ENCODE results near the gene CBX4. TPM values are rescaled to one million over a fixed set of nuclear protein-coding genes. Genes with fewer than 3 reads are reported as not detected.

CBX4 gene
- total and polyA plus RNA-seq, 2 experiments from 2014 or later, result 1.4 to 4.6 TPM

DNA sequence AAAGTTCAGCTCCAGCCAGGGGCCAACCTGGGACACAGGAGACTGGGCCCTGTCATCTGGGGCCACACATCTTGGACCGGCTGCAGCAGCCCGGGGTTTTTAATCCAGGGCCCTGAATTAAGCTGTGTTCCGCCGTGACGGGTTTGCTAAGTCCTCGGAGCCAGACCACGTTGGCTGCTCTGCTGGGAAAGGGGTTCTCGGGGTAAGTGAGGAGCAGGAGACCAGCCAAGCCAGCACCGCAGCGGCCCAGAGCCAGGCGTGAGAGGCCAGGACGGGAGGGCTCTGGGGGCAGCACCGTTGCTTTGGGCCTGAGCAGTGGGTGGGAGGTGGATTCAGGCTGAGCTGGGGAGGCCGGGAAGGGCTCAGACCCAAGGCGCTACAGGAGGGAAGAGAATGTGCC lies 31.3 kb upstream of the CBX4 start:
- Mint-ChIP-seq H3K27ac (no peak overlapping the region), H3K4me1 (peaks cover 6% of the 10 kb centered on the region), H3K27me3 (ENCODE audit: insufficient read depth, low read depth, poor library complexity) (peaks cover 8% of the 10 kb centered on the region), H3K9me3 (no peaks in the 10 kb centered on the region), H3K36me3 (ENCODE audit: low read depth) (no peaks in the 10 kb centered on the region), H3K4me3 (no peak overlapping the region)
- no peak overlapping the region for H3K27ac ChIP-seq (ENCODE audit: low read depth)
- TF ChIP-seq ZNF114 (CRISPR knock-in tag; IDR thresholded peaks at IDR 0.05), result no peak
- TF ChIP-seq, protein P1, sequence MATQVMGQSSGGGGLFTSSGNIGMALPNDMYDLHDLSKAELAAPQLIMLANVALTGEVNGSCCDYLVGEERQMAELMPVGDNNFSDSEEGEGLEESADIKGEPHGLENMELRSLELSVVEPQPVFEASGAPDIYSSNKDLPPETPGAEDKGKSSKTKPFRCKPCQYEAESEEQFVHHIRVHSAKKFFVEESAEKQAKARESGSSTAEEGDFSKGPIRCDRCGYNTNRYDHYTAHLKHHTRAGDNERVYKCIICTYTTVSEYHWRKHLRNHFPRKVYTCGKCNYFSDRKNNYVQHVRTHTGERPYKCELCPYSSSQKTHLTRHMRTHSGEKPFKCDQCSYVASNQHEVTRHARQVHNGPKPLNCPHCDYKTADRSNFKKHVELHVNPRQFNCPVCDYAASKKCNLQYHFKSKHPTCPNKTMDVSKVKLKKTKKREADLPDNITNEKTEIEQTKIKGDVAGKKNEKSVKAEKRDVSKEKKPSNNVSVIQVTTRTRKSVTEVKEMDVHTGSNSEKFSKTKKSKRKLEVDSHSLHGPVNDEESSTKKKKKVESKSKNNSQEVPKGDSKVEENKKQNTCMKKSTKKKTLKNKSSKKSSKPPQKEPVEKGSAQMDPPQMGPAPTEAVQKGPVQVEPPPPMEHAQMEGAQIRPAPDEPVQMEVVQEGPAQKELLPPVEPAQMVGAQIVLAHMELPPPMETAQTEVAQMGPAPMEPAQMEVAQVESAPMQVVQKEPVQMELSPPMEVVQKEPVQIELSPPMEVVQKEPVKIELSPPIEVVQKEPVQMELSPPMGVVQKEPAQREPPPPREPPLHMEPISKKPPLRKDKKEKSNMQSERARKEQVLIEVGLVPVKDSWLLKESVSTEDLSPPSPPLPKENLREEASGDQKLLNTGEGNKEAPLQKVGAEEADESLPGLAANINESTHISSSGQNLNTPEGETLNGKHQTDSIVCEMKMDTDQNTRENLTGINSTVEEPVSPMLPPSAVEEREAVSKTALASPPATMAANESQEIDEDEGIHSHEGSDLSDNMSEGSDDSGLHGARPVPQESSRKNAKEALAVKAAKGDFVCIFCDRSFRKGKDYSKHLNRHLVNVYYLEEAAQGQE (IDR thresholded peaks at IDR 0.05; ENCODE audit: unreplicated experiment), result no peak
- TF ChIP-seq NANOG (IDR thresholded peaks at IDR 0.05; ENCODE audit: borderline replicate concordance), result no peak
- TF ChIP-seq EZH2phosphoT487 (IDR thresholded peaks at IDR 0.05; ENCODE audit: unreplicated experiment), result no peak
- no peak for TF ChIP-seq STAT1 (IDR thresholded peaks at IDR 0.05; ENCODE audit: unreplicated experiment)
- TF ChIP-seq, protein P2, sequence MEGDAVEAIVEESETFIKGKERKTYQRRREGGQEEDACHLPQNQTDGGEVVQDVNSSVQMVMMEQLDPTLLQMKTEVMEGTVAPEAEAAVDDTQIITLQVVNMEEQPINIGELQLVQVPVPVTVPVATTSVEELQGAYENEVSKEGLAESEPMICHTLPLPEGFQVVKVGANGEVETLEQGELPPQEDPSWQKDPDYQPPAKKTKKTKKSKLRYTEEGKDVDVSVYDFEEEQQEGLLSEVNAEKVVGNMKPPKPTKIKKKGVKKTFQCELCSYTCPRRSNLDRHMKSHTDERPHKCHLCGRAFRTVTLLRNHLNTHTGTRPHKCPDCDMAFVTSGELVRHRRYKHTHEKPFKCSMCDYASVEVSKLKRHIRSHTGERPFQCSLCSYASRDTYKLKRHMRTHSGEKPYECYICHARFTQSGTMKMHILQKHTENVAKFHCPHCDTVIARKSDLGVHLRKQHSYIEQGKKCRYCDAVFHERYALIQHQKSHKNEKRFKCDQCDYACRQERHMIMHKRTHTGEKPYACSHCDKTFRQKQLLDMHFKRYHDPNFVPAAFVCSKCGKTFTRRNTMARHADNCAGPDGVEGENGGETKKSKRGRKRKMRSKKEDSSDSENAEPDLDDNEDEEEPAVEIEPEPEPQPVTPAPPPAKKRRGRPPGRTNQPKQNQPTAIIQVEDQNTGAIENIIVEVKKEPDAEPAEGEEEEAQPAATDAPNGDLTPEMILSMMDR (conservative IDR thresholded peaks at IDR 0.05; ENCODE audit: low read depth in 2 of 2), result no peak
- TF ChIP-seq JUNB (IDR thresholded peaks at IDR 0.05; ENCODE audit: unreplicated experiment), result no peak
- TF ChIP-seq POLR2AphosphoS5 (IDR thresholded peaks at IDR 0.05; ENCODE audit: low read depth), result no peak
- TF ChIP-seq ZNF331 (CRISPR knock-in tag; IDR thresholded peaks at IDR 0.05; ENCODE audit: low read depth), result no peak
- TF ChIP-seq CREB1 (CRISPR knock-in tag; IDR thresholded peaks at IDR 0.05; ENCODE audit: low read depth), result no peak
- TF ChIP-seq, protein P3, sequence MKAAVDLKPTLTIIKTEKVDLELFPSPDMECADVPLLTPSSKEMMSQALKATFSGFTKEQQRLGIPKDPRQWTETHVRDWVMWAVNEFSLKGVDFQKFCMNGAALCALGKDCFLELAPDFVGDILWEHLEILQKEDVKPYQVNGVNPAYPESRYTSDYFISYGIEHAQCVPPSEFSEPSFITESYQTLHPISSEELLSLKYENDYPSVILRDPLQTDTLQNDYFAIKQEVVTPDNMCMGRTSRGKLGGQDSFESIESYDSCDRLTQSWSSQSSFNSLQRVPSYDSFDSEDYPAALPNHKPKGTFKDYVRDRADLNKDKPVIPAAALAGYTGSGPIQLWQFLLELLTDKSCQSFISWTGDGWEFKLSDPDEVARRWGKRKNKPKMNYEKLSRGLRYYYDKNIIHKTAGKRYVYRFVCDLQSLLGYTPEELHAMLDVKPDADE (IDR thresholded peaks at IDR 0.05), result no peak
- TF ChIP-seq, protein P4, sequence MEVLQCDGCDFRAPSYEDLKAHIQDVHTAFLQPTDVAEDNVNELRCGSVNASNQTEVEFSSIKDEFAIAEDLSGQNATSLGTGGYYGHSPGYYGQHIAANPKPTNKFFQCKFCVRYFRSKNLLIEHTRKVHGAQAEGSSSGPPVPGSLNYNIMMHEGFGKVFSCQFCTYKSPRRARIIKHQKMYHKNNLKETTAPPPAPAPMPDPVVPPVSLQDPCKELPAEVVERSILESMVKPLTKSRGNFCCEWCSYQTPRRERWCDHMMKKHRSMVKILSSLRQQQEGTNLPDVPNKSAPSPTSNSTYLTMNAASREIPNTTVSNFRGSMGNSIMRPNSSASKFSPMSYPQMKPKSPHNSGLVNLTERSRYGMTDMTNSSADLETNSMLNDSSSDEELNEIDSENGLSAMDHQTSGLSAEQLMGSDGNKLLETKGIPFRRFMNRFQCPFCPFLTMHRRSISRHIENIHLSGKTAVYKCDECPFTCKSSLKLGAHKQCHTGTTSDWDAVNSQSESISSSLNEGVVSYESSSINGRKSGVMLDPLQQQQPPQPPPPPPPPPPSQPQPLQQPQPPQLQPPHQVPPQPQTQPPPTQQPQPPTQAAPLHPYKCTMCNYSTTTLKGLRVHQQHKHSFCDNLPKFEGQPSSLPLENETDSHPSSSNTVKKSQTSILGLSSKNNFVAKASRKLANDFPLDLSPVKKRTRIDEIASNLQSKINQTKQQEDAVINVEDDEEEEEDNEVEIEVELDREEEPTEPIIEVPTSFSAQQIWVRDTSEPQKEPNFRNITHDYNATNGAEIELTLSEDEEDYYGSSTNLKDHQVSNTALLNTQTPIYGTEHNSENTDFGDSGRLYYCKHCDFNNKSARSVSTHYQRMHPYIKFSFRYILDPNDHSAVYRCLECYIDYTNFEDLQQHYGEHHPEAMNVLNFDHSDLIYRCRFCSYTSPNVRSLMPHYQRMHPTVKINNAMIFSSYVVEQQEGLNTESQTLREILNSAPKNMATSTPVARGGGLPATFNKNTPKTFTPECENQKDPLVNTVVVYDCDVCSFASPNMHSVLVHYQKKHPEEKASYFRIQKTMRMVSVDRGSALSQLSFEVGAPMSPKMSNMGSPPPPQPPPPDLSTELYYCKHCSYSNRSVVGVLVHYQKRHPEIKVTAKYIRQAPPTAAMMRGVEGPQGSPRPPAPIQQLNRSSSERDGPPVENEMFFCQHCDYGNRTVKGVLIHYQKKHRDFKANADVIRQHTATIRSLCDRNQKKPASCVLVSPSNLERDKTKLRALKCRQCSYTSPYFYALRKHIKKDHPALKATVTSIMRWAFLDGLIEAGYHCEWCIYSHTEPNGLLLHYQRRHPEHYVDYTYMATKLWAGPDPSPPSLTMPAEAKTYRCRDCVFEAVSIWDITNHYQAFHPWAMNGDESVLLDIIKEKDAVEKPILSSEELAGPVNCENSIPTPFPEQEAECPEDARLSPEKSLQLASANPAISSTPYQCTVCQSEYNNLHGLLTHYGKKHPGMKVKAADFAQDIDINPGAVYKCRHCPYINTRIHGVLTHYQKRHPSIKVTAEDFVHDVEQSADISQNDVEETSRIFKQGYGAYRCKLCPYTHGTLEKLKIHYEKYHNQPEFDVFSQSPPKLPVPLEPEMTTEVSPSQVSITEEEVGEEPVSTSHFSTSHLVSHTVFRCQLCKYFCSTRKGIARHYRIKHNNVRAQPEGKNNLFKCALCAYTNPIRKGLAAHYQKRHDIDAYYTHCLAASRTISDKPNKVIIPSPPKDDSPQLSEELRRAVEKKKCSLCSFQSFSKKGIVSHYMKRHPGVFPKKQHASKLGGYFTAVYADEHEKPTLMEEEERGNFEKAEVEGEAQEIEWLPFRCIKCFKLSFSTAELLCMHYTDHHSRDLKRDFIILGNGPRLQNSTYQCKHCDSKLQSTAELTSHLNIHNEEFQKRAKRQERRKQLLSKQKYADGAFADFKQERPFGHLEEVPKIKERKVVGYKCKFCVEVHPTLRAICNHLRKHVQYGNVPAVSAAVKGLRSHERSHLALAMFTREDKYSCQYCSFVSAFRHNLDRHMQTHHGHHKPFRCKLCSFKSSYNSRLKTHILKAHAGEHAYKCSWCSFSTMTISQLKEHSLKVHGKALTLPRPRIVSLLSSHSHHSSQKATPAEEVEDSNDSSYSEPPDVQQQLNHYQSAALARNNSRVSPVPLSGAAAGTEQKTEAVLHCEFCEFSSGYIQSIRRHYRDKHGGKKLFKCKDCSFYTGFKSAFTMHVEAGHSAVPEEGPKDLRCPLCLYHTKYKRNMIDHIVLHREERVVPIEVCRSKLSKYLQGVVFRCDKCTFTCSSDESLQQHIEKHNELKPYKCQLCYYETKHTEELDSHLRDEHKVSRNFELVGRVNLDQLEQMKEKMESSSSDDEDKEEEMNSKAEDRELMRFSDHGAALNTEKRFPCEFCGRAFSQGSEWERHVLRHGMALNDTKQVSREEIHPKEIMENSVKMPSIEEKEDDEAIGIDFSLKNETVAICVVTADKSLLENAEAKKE (CRISPR knock-in tag; IDR thresholded peaks at IDR 0.05), result no peak
- no peak for TF ChIP-seq EZH2 (IDR thresholded peaks at IDR 0.05; ENCODE audit: low read depth, unreplicated experiment)
- no peaks in the 10 kb centered on the region for H3K36me3 ChIP-seq (ENCODE audit: insufficient read depth)
- H4K20me1 ChIP-seq (replicated peaks; ENCODE audit: insufficient read depth), result no peaks in the 10 kb centered on the region; the same call in 1 of the 2 replicates
- DNase-seq (ENCODE audit: low spot score) (no peak), ATAC-seq (no peak)
- H3F3A ChIP-seq (replicated peaks; ENCODE audit: low read depth), result no peaks in the 10 kb centered on the region
- no peaks in the 10 kb centered on the region for H3K79me2 ChIP-seq (replicated peaks; ENCODE audit: insufficient read depth)
- H2AFZ ChIP-seq, result no peak overlapping the region
- H3K9me2 ChIP-seq (ENCODE audit: insufficient read depth), result no peaks in the 10 kb centered on the region
- no peak overlapping the region for H3K4me2 ChIP-seq
- H3K4me1 ChIP-seq (ENCODE audit: insufficient read depth), result peaks cover 3% of the 10 kb centered on the region
- H3K4me3 ChIP-seq, result no peak overlapping the region
- no peaks in the 10 kb centered on the region for H3K27me3 ChIP-seq (ENCODE audit: insufficient read depth)

Measured in GM23338 (cell line).